Inflammatory macrophage treated with lipopolysaccharide for 1 hour (primary cell): Measurements from ENCODE around the gene SYT12.

Experiments
- DNase-seq, 2 donors: peaks; one replicate each; pipeline ENCODE4 v3.0.0-alpha.2; 2020 to 2022

Gene SYT12

DNA sequence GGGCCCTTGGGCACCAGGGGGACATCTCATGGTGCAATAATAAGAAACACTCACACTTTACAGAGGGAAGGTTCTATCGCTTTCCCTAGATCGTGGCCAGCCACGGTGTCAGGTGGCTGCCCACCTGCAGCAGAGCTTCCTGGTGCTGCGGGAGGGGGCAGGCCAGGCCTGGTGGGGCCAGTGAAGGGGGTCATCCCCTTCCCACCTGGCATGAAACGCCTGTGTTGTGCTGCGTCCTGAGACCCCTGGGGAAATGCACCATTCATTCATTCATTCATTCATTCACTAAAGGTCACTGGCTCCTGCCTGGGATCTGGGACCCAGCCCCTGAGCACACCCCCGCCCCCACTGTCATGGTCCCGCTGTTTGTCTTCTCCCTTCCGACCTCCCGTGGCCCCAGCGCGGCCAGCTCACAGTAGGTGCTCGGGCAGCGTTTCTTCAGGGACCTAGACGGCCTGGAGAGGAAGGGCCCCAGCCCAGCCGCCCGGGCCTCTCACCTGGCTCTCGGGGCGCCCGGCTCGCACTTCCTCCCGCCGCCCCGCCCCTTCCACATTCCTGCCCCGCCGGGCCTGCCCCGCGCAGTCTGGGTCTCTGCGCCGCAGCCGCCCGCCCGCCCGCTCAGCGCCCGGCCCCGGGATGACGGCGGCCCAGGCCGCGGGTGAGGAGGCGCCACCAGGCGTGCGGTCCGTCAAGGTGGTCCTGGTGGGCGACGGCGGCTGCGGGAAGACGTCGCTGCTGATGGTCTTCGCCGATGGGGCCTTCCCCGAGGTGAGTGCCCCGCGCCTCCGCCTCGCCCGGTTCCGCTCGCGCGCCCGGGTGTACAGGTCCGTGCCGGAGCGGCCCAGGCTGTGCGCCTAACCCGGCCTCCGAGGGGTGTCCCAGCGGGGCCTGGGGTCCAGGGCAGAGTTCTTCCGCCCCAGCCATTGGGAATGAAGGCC is 33.6 kb downstream of the SYT12 start, which contains the start of gene RHOD:
TSS of gene RHOD (plus strand) at position 581 of the 938 bp plus-strand sequence. CDS start at position 637, 56 bp downstream.
- no peak for DNase-seq

DNA sequence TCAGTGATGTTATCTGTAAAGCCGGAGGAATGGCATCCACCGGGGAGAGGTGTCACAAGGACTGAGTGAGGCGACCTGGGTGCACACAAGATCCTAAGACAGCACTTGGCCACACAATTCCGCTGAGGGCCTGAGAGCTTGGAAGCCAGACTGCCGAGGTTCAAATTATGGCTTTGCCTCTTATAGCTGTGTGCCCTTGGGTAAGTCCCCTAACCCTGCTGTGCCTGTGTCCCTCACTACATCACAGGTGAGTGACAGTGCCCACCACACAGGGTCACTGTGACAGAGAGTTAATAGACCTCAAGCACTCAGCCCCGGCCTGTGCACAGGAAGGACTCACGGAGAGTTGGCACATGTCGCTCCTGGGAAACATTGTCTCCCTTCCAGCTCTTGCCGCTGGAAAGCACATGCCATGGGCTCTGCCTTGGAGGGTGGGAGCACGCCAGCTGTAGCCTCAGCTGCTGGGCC is 34.3 kb downstream of the SYT12 start:
- no peak for DNase-seq

- DNase-seq: no peak
Observed at GRCh38 chr11:67058506-67058905, 35.6 kb downstream of the SYT12 start.

DNA sequence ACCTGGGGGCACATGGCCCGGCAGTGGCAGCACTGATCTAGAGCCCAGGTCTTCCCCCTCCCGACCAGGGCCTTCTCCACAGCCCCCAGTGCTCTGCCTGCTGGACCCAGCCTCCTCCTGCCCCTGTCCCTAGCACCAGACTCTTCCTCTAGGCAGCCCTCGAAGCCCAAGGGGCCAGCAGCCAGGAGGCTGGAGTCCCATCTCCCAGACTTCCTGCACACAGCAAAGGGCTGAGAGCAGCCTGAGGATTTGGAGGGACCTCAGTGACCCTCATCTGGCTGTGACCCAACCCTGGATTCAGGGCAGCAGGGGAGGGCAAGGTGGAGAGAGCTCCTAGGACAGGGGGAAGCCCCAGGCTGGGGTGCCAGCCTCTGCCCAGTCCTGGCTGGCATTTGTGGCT is 36.7 kb downstream of the SYT12 start:
- DNase-seq: no peak

DNA sequence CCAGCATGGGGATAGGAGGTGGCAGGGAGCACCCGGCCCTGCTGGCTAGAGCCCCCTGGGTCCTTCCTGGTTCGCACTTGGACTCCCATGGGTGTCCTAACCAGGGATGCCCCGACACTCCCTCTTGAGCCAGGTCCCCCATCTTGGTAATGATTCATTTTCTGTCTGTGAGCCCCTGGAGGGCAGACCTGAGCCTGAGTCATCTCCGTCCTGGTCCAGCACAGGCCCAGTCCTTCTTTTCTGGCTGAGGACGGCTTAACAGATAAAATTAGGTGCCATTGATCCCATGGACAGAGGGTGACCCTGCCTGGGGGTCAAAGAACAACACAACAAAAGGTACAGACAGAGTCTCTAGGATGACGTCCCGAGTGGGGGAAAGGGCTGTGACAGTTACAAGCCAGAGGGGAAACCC is 37.2 kb downstream of the SYT12 start:
- DNase-seq: no peak

GRCh38 chr11:67062526-67063373 is 39.8 kb downstream of the SYT12 start:
- no peak for DNase-seq

DNA sequence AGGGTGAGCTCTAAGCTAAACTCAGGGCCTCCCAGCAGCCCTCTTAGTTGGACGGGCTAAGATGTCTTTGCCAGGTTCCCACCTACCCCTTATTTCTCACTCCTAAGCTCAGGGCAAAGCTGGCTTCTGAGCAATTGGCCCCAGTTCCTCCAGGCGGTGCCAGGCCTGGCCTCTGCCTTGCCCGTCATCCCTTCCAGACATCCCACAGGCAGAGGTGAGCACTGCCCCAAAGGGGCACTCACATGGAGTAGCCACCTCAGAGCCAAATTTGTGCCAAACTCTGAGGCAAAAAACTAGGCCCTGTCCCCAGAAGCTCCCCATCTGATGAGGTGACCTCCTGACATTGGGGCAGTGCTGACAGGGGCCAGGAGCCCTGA is 43.4 kb downstream of the SYT12 start:
- DNase-seq: no peak

GRCh38 chr11:67071420-67072284 is 48.7 kb downstream of the SYT12 start:
- DNase-seq: peak; percentile 48 to 77

DNA sequence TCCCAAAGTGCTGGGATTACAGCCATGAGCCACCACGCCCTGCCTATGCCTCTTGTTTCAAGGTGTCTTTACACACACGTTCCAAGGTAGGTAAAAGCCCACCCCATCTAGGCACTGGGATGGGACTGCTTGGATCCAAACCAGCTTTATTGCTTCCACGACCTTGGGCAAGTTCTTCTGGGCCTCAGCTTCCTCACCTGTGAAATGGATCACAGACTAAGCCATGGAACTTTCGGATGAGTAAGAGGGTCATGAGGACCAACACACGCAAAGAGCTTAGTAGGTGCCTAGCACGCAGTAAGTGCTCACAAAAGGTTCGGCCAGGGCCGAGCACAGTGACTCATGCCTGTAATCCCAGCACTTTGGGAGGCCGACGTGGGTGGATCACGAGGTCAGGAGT is 49.4 kb downstream of the SYT12 start:
- no peak for DNase-seq

DNA sequence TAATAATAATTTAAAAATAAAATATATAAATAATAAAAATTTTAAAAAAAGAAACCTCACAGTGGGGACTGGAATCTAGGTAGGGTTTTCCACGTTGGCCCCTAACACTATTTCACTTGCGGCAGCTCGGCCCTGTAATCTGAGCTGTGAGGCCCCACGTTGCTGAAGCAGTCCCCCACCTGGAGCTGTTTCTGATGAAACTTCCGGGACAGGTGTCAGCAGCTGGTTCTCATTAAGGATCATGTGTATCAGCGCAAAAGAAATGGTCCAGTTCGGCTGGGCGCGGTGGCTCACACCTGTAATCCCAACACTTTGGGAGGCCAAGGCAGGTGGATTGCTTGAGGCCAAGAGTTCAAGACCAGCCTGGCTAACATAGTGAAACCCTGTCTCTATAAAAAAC is 51.0 kb downstream of the SYT12 start:
- DNase-seq: no peak

DNA sequence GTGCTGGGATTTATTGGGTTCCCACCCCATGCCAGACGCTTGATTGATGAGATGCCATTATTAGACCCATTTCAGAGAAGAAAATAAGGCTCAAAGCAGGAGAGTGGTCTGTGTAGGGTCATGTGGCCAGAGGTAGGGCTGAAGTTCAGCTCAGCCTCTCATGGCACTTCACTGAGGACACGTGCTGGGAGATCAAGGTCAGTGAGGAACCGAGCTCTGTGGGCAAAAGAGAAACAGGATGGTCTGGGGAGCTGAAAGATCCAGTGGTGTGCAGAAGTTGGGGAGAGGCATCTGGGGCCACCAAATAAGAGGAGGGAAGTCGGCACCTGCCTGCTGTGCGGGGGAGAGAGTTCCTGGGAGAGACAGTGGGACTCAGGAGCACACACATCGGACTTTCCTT is 53.3 kb downstream of the SYT12 start:
- no peak for DNase-seq

DNA sequence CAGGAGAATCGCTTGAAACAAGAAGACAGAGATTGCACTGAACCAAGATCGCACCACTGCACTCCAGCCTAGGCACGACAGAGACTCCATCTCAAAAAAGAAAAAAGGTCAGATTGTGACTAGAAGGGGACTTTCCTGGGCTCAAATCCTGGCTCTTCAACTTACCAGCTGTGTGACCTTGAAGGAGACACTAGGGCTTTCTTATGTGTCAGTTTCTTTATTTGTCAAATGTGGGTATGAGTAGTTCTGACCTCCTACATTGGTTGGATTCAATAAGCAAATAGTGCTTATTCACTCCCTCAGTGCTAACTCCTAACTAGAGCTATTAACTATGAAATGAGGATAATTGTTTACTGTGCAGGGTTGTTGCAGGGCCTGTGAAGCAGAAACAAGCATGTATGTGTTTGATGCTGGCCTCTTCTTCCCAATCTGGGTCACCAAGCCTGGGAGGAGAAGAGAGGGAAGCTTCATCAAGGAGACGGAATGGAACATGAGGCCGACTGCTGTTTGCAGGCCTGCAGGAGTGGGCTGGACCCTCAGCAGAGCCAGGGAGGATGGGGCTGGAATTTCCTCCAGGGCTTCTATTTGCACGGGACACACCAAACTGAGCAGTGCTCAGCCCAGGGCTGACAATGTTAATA is 56.3 kb downstream of the SYT12 start:
- peak in 1 of 2 donors; percentile 71 for DNase-seq

GRCh38 chr11:67082071-67082791 is 59.3 kb downstream of the SYT12 start:
- DNase-seq: no peak

- DNase-seq: no peak
Observed at GRCh38 chr11:67083786-67084366, 60.9 kb downstream of the SYT12 start.

- no peak for DNase-seq
Observed at GRCh38 chr11:67085617-67086016, 62.7 kb downstream of the SYT12 start.

DNA sequence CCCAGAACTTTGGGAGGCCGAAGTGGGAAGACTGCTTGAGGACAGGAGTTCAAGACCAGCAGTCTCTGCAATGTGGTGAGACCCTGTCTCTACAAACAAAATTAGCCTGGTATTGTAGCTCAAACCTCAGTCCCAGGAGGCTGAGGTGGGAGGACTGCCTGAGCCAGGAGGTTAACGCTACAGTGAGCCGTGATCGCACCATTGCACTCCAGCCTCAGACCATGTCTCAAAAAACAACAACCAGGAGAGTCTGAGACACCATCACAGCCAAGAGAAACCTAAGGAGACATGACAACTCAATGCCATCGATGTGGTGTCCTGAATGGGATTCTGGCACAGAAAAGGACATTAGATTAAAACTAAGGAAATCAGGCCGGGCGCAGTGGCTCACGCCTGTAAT is 67.8 kb downstream of the SYT12 start:
- DNase-seq: no peak

DNA sequence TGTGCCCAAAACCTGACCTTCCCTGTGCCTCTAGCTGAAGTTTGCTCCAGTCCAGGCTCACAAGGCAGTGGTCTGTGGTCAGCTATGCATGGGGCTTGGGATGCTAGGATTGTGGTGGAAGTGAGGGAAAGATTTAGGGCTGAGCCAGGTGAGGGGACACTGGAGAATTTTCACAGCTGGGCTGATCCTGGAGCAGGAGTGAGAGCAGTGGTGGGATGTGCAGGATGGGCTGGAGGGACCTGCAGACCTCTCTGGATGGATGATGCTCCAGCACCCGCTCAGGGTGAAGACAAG is 72.2 kb downstream of the SYT12 start:
- DNase-seq: no peak

DNA sequence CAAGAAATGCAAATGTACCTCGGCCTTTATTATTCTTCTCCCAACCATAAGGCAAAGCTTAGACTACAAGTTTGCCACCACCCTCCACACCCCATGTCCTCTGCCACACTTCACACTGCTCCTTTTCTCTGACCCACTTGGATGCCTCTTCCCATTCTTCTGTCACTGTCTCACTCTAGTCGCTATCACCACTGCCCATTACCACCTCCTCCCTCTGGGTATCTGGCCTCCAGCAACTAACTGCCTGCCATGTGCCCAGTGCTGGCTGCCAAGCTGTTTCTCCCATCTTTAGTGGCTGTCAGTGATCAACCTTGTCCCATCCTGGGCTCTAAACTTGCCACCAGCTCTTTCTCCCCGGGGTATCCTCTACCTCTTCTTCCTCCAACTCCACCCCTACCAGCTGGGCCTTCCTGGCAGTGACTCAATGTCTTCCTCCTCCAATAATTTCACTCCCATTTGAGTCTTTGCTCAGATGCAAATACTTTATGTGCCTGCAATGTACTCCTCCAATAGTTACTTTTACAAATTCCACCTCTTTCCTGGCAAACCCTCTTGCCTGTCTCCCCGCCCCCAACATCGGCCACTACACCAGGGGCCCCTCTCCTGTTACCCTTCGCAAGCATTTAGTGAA is 76.0 kb downstream of the SYT12 start:
- DNase-seq: no peak

- DNase-seq: no peak
Observed at GRCh38 chr11:67099831-67100324, 76.9 kb downstream of the SYT12 start.
